ENCODE measurements around the gene P4HB. TPM values are rescaled to one million over a fixed set of nuclear protein-coding genes. Genes with fewer than 3 reads are reported as not detected.

P4HB gene
- total RNA-seq (2021; fragmentation: NEBNext Ultra II Directional; extraction: Animal tissue kit (Norgen Biotek cat#: 25700)): 100 to 1,000 TPM; 790 to 981 (median 910) TPM
- long read RNA-seq, transcript P4HB-201 (11 exons, 2,603 nt): major isoform, 1,422 of 1,626 reads
- long read RNA-seq, transcript P4HB-210 (5 exons, 765 nt): minor isoform, 16 of 1,626 reads
- long read RNA-seq, transcript P4HB-215 (3 exons, 493 nt): minor isoform, 16 of 1,626 reads
- long read RNA-seq, partial matches to known transcripts: 70 of 1,626 reads
- long read RNA-seq, other reads (novel, unspliced or antisense): 93 of 1,626 reads

DNA sequence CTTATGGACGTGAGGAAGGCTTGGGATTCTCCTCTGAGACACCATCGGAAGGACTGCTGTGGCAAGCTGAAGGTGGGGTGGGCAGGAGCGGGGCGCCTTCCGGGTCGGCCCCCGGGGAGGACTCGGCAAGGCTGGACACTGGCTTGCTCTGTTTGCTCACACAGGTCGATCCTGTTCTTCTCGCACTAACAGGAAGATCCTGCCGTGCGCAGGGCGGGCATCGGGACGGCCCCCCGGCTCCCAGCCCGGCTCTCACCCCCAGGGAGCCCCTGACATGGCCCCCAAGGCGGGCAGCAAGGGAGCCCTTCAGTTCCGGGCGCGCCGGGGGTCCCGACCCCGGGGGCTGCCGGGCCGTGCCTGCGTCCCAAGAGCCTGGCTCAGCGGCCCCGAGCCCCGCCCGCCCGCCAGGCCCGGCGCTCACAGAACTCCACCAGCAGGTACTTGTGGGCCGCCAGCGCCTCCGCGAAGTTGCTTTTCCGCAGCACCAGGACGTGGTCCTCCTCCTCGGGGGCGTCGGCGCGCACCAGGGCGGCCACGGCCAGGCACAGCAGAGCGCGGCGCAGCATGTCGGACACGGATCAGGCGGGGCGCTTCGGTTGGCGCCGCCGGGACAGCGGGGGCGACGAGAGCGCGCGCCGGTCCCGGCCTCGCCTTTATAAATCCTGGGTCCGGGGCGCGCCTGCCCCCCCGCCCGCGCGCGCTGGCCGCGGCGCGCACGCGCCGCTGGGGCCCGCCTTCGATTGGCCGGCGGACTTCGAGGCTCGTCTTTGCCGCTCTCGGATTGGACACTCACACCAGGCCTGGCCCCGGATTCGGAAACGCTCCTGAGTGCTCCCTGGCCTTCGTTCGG is at the start of gene P4HB:
P4HB (minus strand) TSS at position 630 of the 850 bp plus-strand sequence; CDS start at position 566, 64 bp downstream.
- H3K4me3 Mint-ChIP-seq: peak within 1 kb of the TSS; percentile 94
- H3K9me3 Mint-ChIP-seq: no peaks in the 10 kb centered on the region; the same call in 1 of the 2 replicates
- no peak for DNase-seq
- peaks cover 27% of the 10 kb centered on the region for H3K4me1 Mint-ChIP-seq (ENCODE audit: low read depth)
- H3K36me3 Mint-ChIP-seq (ENCODE audit: low read depth): peaks cover 30% of the 10 kb centered on the region
- peak within 1 kb of the TSS; percentile 97 for H3K27ac Mint-ChIP-seq
- TF ChIP-seq, protein P1, sequence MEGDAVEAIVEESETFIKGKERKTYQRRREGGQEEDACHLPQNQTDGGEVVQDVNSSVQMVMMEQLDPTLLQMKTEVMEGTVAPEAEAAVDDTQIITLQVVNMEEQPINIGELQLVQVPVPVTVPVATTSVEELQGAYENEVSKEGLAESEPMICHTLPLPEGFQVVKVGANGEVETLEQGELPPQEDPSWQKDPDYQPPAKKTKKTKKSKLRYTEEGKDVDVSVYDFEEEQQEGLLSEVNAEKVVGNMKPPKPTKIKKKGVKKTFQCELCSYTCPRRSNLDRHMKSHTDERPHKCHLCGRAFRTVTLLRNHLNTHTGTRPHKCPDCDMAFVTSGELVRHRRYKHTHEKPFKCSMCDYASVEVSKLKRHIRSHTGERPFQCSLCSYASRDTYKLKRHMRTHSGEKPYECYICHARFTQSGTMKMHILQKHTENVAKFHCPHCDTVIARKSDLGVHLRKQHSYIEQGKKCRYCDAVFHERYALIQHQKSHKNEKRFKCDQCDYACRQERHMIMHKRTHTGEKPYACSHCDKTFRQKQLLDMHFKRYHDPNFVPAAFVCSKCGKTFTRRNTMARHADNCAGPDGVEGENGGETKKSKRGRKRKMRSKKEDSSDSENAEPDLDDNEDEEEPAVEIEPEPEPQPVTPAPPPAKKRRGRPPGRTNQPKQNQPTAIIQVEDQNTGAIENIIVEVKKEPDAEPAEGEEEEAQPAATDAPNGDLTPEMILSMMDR (IDR thresholded peaks at IDR 0.05): no peak
- peaks cover 18% of the 10 kb centered on the region for H3K27me3 Mint-ChIP-seq (ENCODE audit: insufficient read depth)

DNA sequence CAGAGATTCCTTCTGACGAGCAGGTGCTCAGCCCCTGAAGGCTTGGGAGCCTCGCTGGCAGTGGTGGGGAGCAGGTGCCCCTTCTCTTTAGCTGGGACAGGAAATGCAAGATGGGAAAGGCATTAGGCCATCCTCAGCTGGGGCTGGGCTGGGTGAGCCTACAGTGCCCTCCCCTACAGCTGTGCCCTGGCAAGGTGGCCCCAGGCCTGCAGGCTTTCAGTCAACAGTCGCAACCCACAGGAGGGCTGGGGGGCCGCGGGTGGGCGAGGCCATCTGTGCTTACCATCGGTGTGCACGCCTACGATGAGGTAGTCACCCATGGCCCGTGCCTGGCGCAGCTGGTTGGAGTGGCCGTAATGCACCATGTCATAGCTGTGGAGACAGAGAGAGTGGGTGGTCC is 48.9 kb upstream of the P4HB start:
- H3K27me3 Mint-ChIP-seq (ENCODE audit: insufficient read depth): no peaks in the 10 kb centered on the region
- H3K36me3 Mint-ChIP-seq (ENCODE audit: low read depth): peaks cover 17% of the 10 kb centered on the region
- H3K4me1 Mint-ChIP-seq (ENCODE audit: low read depth): no peaks in the 10 kb centered on the region
- TF ChIP-seq, protein P1 (IDR thresholded peaks at IDR 0.05): no peak
- no peaks in the 10 kb centered on the region for H3K9me3 Mint-ChIP-seq
- DNase-seq: no peak
- no peak overlapping the region for H3K4me3 Mint-ChIP-seq
- no peak overlapping the region for H3K27ac Mint-ChIP-seq

DNA sequence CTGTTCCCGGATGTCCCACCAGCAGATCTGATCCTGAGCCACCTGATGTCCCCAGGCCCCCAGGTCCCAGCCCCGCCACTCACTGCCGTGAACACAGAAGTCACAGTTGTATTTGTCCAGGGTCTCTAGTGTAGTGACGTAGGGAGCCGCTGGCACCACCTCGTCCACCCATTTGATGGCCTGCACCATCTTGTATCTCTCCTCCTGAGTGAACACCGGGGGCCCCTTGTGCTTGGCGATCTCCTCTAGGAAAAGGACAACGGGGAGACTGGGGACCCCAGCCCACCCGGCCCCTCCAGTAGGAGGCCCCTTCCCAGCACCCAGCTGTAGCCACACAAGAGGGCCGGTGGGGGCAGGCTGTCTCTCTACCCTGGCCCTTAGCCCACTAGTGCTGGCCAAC is 48.5 kb upstream of the P4HB start:
- H3K4me1 Mint-ChIP-seq (ENCODE audit: low read depth): no peaks in the 10 kb centered on the region
- no peak for DNase-seq
- H3K27ac Mint-ChIP-seq: no peak overlapping the region
- peaks cover 17% of the 10 kb centered on the region for H3K36me3 Mint-ChIP-seq (ENCODE audit: low read depth)
- H3K27me3 Mint-ChIP-seq (ENCODE audit: insufficient read depth): no peaks in the 10 kb centered on the region
- H3K4me3 Mint-ChIP-seq: no peak overlapping the region
- TF ChIP-seq, protein P1 (IDR thresholded peaks at IDR 0.05): no peak
- no peaks in the 10 kb centered on the region for H3K9me3 Mint-ChIP-seq

DNA sequence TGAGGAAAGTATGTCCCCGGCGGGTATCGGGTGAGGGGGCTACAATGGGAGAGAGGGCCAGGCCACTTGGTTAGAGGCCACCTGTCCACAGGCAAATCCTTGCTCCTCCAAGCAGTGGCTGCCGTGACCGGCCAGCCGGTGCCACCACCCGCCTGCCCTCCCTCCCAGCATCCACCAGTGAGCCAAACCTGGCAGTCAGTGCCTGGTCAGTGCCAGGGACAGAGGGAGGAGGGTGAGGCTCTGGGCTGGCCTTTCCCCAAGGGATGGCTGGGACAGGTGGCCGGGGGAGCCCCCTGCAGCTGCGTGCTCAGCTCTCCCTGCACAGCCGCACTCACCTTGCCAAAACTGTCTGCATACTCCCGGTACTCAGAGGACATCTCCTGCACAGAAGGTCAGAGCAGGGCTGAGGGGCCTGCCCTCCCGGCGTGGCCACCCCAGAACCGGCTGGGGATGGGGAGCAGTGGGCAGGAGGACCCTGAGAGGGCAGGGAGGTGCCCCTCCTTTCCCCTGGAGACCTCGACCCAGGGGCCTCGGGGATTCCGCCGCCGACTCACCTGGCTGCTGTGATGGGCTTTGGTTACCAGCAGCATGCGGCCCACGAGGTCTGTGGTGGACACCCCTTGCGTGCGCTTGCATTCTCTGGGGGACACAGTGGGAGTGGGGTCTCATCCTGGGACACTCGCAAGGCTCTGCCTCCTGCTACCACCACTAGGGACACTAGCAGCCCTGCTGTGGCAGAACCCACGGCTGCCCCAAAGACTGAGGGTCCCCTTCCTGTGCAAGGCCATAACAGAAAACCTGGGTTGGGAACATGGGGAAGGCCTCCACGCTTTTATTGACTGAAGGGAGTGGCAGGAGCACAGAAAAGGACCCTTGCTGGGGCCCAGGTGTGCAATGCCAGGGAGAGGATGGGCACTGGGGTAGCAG is 47.1 kb upstream of the P4HB start:
- DNase-seq: no peak
- Mint-ChIP-seq H3K36me3 (ENCODE audit: low read depth) (peaks cover 5% of the 10 kb centered on the region), H3K9me3 (no peaks in the 10 kb centered on the region), H3K27me3 (ENCODE audit: insufficient read depth) (no peaks in the 10 kb centered on the region), H3K27ac (no peak overlapping the region), H3K4me3 (no peak overlapping the region), H3K4me1 (ENCODE audit: low read depth) (no peaks in the 10 kb centered on the region)
- TF ChIP-seq, protein P1 (IDR thresholded peaks at IDR 0.05): peak; percentile 35
